Astrocyte (in vitro differentiated cells and primary cell): ENCODE measurements around the gene MIER1. TPM values are rescaled to one million over a fixed set of nuclear protein-coding genes. Genes with fewer than 3 reads are reported as not detected.

Experiments used
- DNase-seq: peaks from one replicate; pipeline ENCODE4 v3.0.0-alpha.2; 2010; ENCODE audit warnings: low read depth
- FAIRE-seq: peaks from 2 replicates; lab custom pipeline; 2011; peaks lifted over from hg19 to GRCh38; lab: Jason Lieb, UNC
- H2AFZ ChIP-seq: 2 replicates; pipeline ENCODE4 v1.6.0; 2012; ENCODE audit warnings: low read depth, low read length, inconsistent platforms
- H3K27ac ChIP-seq: 2 replicates; pipeline ENCODE4 v1.5.1; 2011; ENCODE audit warnings: low read depth, low read length, inconsistent platforms
- H3K27me3 ChIP-seq: 2 replicates; pipeline ENCODE4 v1.6.0; 2011; ENCODE audit warnings: low read length, inconsistent platforms; ENCODE audit not compliant: insufficient read depth
- H3K36me3 ChIP-seq: 2 replicates; pipeline ENCODE4 v1.5.1; 2011; ENCODE audit warnings: low read length, inconsistent platforms; ENCODE audit not compliant: insufficient read depth
- H3K4me1 ChIP-seq: 2 replicates; pipeline ENCODE4 v1.5.1; 2011; ENCODE audit warnings: low read length, inconsistent platforms; ENCODE audit not compliant: insufficient read depth
- H3K4me2 ChIP-seq: 2 replicates; pipeline ENCODE4 v1.6.0; 2012; ENCODE audit warnings: low read length, inconsistent platforms
- H3K4me3 ChIP-seq: 2 replicates; pipeline ENCODE4 v1.5.1; 2011; ENCODE audit warnings: low read depth, mild to moderate bottlenecking, low read length, inconsistent platforms; ENCODE audit not compliant: insufficient read depth
- H3K79me2 ChIP-seq: 2 replicates; pipeline ENCODE4 v1.6.0; 2012; ENCODE audit warnings: mild to moderate bottlenecking, low read length, inconsistent platforms; ENCODE audit not compliant: insufficient read depth
- H3K9ac ChIP-seq: 2 replicates; pipeline ENCODE4 v1.6.0; 2012; ENCODE audit warnings: mild to moderate bottlenecking, low read length, inconsistent platforms
- H3K9me3 ChIP-seq: 2 replicates; pipeline ENCODE4 v1.5.1; 2012; ENCODE audit warnings: low read depth, mild to moderate bottlenecking, low read length, inconsistent platforms; ENCODE audit not compliant: insufficient read depth
- H4K20me1 ChIP-seq: 2 replicates; pipeline ENCODE4 v1.6.0; 2012; ENCODE audit warnings: low read length, inconsistent platforms; ENCODE audit not compliant: insufficient read depth
- H3K27ac Mint-ChIP-seq: one replicate; pipeline ENCODE4 v1.8.0; 2021; ENCODE audit warnings: mild to moderate bottlenecking, mixed read lengths; ENCODE audit not compliant: unreplicated experiment
- H3K27me3 Mint-ChIP-seq: one replicate; pipeline ENCODE4 v1.8.0; 2021; ENCODE audit warnings: low read depth, mixed read lengths; ENCODE audit not compliant: unreplicated experiment
- H3K36me3 Mint-ChIP-seq: one replicate; pipeline ENCODE4 v1.8.0; 2021; ENCODE audit warnings: low read depth, mixed read lengths; ENCODE audit not compliant: unreplicated experiment
- H3K4me1 Mint-ChIP-seq: one replicate; pipeline ENCODE4 v1.8.0; 2021; ENCODE audit warnings: low read depth, mixed read lengths; ENCODE audit not compliant: unreplicated experiment
- H3K4me3 Mint-ChIP-seq: one replicate; pipeline ENCODE4 v1.8.0; 2021; ENCODE audit warnings: mild to moderate bottlenecking, moderate library complexity, mixed read lengths; ENCODE audit not compliant: unreplicated experiment
- H3K9me3 Mint-ChIP-seq: one replicate; pipeline ENCODE4 v1.8.0; 2021; ENCODE audit warnings: mild to moderate bottlenecking, mixed read lengths; ENCODE audit not compliant: unreplicated experiment
- CTCF ChIP-seq: IDR thresholded peaks from 2 replicates; pipeline ENCODE4 v1.5.1; 2011; ENCODE audit warnings: low read depth, mild to moderate bottlenecking, inconsistent platforms, low read length, moderate library complexity; ENCODE audit not compliant: insufficient read depth
- EZH2 ChIP-seq: IDR thresholded peaks from 2 replicates; pipeline ENCODE4 v1.6.1; 2012; ENCODE audit warnings: mild to moderate bottlenecking, low read length, inconsistent platforms; ENCODE audit not compliant: insufficient read depth
- total RNA-seq: library from RNA; stranded (reverse); gene quantifications from 2 replicates; pipeline ENCODE4 v1.2.1, GENCODE V29; 2021

The MIER1 gene
- total RNA-seq, 1 donor from 2014 or later, result 40.2 TPM

GRCh38 chr1:66919828-66920227 lies 5.0 kb upstream of the MIER1 start:
- H3K4me3 Mint-ChIP-seq, result no peak overlapping the region
- FAIRE-seq (no peak), DNase-seq (no peak)
- H4K20me1 ChIP-seq, result no peaks in the 10 kb centered on the region
- H3K36me3 ChIP-seq, result no peaks in the 10 kb centered on the region
- no peak overlapping the region for H3K27ac ChIP-seq
- peaks cover 5% of the 10 kb centered on the region for H3K4me1 ChIP-seq
- no peak overlapping the region for H3K4me2 ChIP-seq
- peaks cover 21% of the 10 kb centered on the region for H3K79me2 ChIP-seq
- H2AFZ ChIP-seq, result no peak overlapping the region
- TF ChIP-seq CTCF (no peak), EZH2 (no peak)
- no peaks in the 10 kb centered on the region for H3K4me1 Mint-ChIP-seq
- H3K36me3 Mint-ChIP-seq, result peaks cover 2% of the 10 kb centered on the region
- no peak overlapping the region for H3K4me3 ChIP-seq
- no peaks in the 10 kb centered on the region for H3K27me3 ChIP-seq
- H3K9me3 ChIP-seq, result no peaks in the 10 kb centered on the region
- H3K27me3 Mint-ChIP-seq, result no peaks in the 10 kb centered on the region
- no peaks in the 10 kb centered on the region for H3K9me3 Mint-ChIP-seq
- H3K9ac ChIP-seq, result no peak overlapping the region
- no peak overlapping the region for H3K27ac Mint-ChIP-seq

- no peaks in the 10 kb centered on the region for H3K9me3 ChIP-seq
- no peaks in the 10 kb centered on the region for H3K36me3 ChIP-seq
- Mint-ChIP-seq H3K27me3 (no peaks in the 10 kb centered on the region), H3K4me1 (no peaks in the 10 kb centered on the region), H3K4me3 (no peak overlapping the region), H3K36me3 (peaks cover 2% of the 10 kb centered on the region), H3K9me3 (no peaks in the 10 kb centered on the region), H3K27ac (no peak overlapping the region)
- no peak overlapping the region for H3K4me3 ChIP-seq
- no peak overlapping the region for H3K27ac ChIP-seq
- H3K4me2 ChIP-seq, result no peak overlapping the region
- no peaks in the 10 kb centered on the region for H3K27me3 ChIP-seq
- H2AFZ ChIP-seq, result no peak overlapping the region
- H3K9ac ChIP-seq, result no peak overlapping the region
- H3K79me2 ChIP-seq, result peaks cover 21% of the 10 kb centered on the region
- H4K20me1 ChIP-seq, result peaks cover 2% of the 10 kb centered on the region
- no peak for FAIRE-seq
- DNase-seq, result no peak
- TF ChIP-seq CTCF (no peak), EZH2 (no peak)
- peaks cover 5% of the 10 kb centered on the region for H3K4me1 ChIP-seq
Measured at GRCh38 chr1:66920543-66920942, 4.2 kb upstream of the MIER1 start.

DNA sequence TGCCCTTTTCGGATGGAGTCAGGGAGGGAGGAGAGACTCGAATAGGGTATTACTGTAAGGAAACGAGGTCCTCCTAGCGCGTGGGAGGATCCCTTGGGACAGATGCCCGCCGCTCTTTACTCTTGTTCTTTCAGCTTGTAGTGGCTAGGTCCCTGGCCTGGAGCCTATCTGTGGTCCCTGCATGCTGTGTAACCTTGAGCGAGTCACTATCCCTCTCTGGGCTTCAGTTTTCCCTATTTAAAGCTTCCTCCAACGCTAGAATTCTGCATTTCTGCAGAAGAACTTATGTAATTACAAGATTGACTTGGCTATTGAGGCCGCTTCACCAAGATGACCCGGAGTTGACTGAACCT lies 744 bp downstream of the MIER1 start:
- H3K27me3 ChIP-seq, result no peaks in the 10 kb centered on the region
- Mint-ChIP-seq H3K36me3 (no peaks in the 10 kb centered on the region), H3K27ac (peak overlapping the region; percentile 63), H3K9me3 (no peaks in the 10 kb centered on the region), H3K27me3 (no peaks in the 10 kb centered on the region), H3K4me3 (peak overlapping the region; percentile 92), H3K4me1 (peaks cover 11% of the 10 kb centered on the region)
- H3K27ac ChIP-seq, result peak overlapping the region; percentile 94
- H4K20me1 ChIP-seq, result peaks cover 7% of the 10 kb centered on the region
- peaks cover 55% of the 10 kb centered on the region for H3K79me2 ChIP-seq
- no peaks in the 10 kb centered on the region for H3K9me3 ChIP-seq
- H3K9ac ChIP-seq, result peak overlapping the region; percentile 98
- DNase-seq (no peak), FAIRE-seq (no peak)
- peak overlapping the region; percentile 92 for H3K4me2 ChIP-seq
- no peak for TF ChIP-seq CTCF
- no peak for TF ChIP-seq EZH2
- H3K4me3 ChIP-seq, result peak overlapping the region; percentile 97
- H3K36me3 ChIP-seq, result no peaks in the 10 kb centered on the region
- peaks cover 11% of the 10 kb centered on the region for H3K4me1 ChIP-seq
- H2AFZ ChIP-seq, result peak overlapping the region; percentile 70
